Panc1 (cell line): ENCODE data around the gene AKAP13. TPM values are rescaled to one million over a fixed set of nuclear protein-coding genes. Genes with fewer than 3 reads are reported as not detected.

Experiments
- ATAC-seq: fragments of 200-7000 bp; cut with Tn5 transposase; 2 replicates; pipeline ENCODE4 v1.9.1; 2020; ENCODE audit warnings: mild to moderate bottlenecking, moderate library complexity
- BruUV-seq: library from RNA; stranded (reverse); fragments of 400-500 nt; replicated peaks from 2 replicates; lab custom pipeline; 2021; lab: Mats Ljungman, UMichigan
- CTCF ChIA-PET: fragments of 300-600 bp; sonication (Branson Sonifier 250); formaldehyde crosslinking; loops from one replicate; lab custom pipeline; 2022; ENCODE audit warnings: antibody characterized with exemption; lab: Charles Lee
- POLR2A ChIA-PET: fragments of 300-600 bp; sonication (Branson Sonifier 250); formaldehyde crosslinking; loops from one replicate; lab custom pipeline; 2022; ENCODE audit warnings: antibody characterized with exemption; lab: Charles Lee
- DNase-seq: peaks from one replicate; pipeline ENCODE4 v3.0.0-alpha.2; 2010; ENCODE audit warnings: low read depth, low spot score
- H3K27ac ChIP-seq: 2 replicates; pipeline ENCODE4 v1.5.1; 2011; ENCODE audit warnings: mild to moderate bottlenecking, low read length, inconsistent platforms
- H3K27me3 ChIP-seq: fragments of 200-500 bp; sonication (Bioruptor generic); 2 replicates; pipeline ENCODE4 v1.6.0; 2014; ENCODE audit warnings: low read length, inconsistent platforms; ENCODE audit not compliant: control insufficient read depth, insufficient read depth
- H3K36me3 ChIP-seq: fragments of 200-500 bp; sonication (Bioruptor generic); 2 replicates; pipeline ENCODE4 v1.5.1; 2014; ENCODE audit warnings: inconsistent platforms, mild to moderate bottlenecking, low read length, moderate library complexity; ENCODE audit not compliant: control insufficient read depth, insufficient read depth
- H3K4me1 ChIP-seq: 2 replicates; pipeline ENCODE4 v1.5.1; 2011; ENCODE audit warnings: inconsistent platforms, mild to moderate bottlenecking, low read length, moderate library complexity; ENCODE audit not compliant: control insufficient read depth, insufficient read depth
- H3K4me3 ChIP-seq, 2 experiments: 2 replicates each; pipeline ENCODE4 v1.5.1; 2011 to 2012; ENCODE audit warnings: low read depth in 2 of 2, low read length in 2 of 2, mild to moderate bottlenecking in 2 of 2, inconsistent platforms in 1 of 2, moderate library complexity in 1 of 2
- H3K9me3 ChIP-seq: fragments of 200-500 bp; sonication (Bioruptor generic); 2 replicates; pipeline ENCODE4 v1.5.1; 2014; ENCODE audit warnings: low read depth, mild to moderate bottlenecking, inconsistent platforms, low read length, moderate library complexity; ENCODE audit not compliant: control insufficient read depth, insufficient read depth
- POLR2AphosphoS5 ChIP-seq: IDR thresholded peaks from 2 replicates; pipeline ENCODE4 v1.6.1; 2012; ENCODE audit warnings: mild to moderate bottlenecking, low read depth, low read length, moderate library complexity
- SIN3A ChIP-seq: IDR thresholded peaks from 2 replicates; pipeline ENCODE4 v1.6.1; 2012; ENCODE audit warnings: low read depth, mild to moderate bottlenecking, low read length, moderate library complexity, borderline replicate concordance; ENCODE audit not compliant: insufficient read depth
- TCF7L2 ChIP-seq: IDR thresholded peaks from 2 replicates; pipeline ENCODE4 v1.6.1; 2011; ENCODE audit warnings: mild to moderate bottlenecking, low read depth, low read length, inconsistent platforms
- in situ Hi-C: cut with HindIII; loops from 2 replicates; pipeline ENCODE4 v1.10.0; 2016; ENCODE audit warnings: low sequenced_read_pairs, low pct_unique_long_range_greater_than_20kb
- intact Hi-C: fragments of 100-400 bp; cut with micrococcal nuclease; formaldehyde crosslinking; loops from one replicate; pipeline ENCODE4 v1.10.0; 2022; ENCODE audit not compliant: unreplicated experiment
- total RNA-seq: library from RNA; stranded (reverse); gene quantifications from one replicate; pipeline ENCODE4 v1.2.1, GENCODE V29; 2021; ENCODE audit not compliant: unreplicated experiment
- TF ChIP-seq, protein P1 (sequence below): fragments of 450-650 bp; IDR thresholded peaks from 2 replicates; pipeline ENCODE4 v1.5.1; 2017; ENCODE audit warnings: mild to moderate bottlenecking
- TF ChIP-seq, protein P2 (sequence below), 2 experiments: IDR thresholded peaks; 2 replicates each; pipeline ENCODE4 v1.6.1; 2011 to 2012; ENCODE audit warnings: low read depth in 2 of 2, control low read depth in 1 of 2, low read length in 1 of 2, mild to moderate bottlenecking in 1 of 2, moderate library complexity in 1 of 2; ENCODE audit not compliant: insufficient read depth in 1 of 2

AKAP13 gene
- total RNA-seq, 1 experiment from 2014 or later: 94.2 TPM

GRCh38 chr15:85691350-85692240 lies 311.2 kb downstream of the AKAP13 start:
- in situ Hi-C loops: no loop called here
- H3K9me3 ChIP-seq: no peaks in the 10 kb centered on the region
- no peak for TF ChIP-seq POLR2AphosphoS5
- no peak for TF ChIP-seq SIN3A
- TF ChIP-seq, protein P1, sequence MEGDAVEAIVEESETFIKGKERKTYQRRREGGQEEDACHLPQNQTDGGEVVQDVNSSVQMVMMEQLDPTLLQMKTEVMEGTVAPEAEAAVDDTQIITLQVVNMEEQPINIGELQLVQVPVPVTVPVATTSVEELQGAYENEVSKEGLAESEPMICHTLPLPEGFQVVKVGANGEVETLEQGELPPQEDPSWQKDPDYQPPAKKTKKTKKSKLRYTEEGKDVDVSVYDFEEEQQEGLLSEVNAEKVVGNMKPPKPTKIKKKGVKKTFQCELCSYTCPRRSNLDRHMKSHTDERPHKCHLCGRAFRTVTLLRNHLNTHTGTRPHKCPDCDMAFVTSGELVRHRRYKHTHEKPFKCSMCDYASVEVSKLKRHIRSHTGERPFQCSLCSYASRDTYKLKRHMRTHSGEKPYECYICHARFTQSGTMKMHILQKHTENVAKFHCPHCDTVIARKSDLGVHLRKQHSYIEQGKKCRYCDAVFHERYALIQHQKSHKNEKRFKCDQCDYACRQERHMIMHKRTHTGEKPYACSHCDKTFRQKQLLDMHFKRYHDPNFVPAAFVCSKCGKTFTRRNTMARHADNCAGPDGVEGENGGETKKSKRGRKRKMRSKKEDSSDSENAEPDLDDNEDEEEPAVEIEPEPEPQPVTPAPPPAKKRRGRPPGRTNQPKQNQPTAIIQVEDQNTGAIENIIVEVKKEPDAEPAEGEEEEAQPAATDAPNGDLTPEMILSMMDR: no peak
- TF ChIP-seq TCF7L2: no peak
- TF ChIP-seq, protein P2, sequence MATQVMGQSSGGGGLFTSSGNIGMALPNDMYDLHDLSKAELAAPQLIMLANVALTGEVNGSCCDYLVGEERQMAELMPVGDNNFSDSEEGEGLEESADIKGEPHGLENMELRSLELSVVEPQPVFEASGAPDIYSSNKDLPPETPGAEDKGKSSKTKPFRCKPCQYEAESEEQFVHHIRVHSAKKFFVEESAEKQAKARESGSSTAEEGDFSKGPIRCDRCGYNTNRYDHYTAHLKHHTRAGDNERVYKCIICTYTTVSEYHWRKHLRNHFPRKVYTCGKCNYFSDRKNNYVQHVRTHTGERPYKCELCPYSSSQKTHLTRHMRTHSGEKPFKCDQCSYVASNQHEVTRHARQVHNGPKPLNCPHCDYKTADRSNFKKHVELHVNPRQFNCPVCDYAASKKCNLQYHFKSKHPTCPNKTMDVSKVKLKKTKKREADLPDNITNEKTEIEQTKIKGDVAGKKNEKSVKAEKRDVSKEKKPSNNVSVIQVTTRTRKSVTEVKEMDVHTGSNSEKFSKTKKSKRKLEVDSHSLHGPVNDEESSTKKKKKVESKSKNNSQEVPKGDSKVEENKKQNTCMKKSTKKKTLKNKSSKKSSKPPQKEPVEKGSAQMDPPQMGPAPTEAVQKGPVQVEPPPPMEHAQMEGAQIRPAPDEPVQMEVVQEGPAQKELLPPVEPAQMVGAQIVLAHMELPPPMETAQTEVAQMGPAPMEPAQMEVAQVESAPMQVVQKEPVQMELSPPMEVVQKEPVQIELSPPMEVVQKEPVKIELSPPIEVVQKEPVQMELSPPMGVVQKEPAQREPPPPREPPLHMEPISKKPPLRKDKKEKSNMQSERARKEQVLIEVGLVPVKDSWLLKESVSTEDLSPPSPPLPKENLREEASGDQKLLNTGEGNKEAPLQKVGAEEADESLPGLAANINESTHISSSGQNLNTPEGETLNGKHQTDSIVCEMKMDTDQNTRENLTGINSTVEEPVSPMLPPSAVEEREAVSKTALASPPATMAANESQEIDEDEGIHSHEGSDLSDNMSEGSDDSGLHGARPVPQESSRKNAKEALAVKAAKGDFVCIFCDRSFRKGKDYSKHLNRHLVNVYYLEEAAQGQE (IDR thresholded peaks at IDR 0.05; ENCODE audit: insufficient read depth in 1 of 2, low read depth in 2 of 2, low read length in 1 of 2): no peak
- no peaks in the 10 kb centered on the region for H3K4me1 ChIP-seq
- peaks cover 8% of the 10 kb centered on the region for H3K36me3 ChIP-seq
- CTCF ChIA-PET: no interaction called here
- H3K27me3 ChIP-seq: no peaks in the 10 kb centered on the region
- POLR2A ChIA-PET: no interaction called here
- ATAC-seq (no peak), DNase-seq (no peak)
- no peak overlapping the region for H3K27ac ChIP-seq
- BruUV-seq: no TSS peak
- intact Hi-C loops: no loop called here
- no peak overlapping the region for H3K4me3 ChIP-seq

- no peak overlapping the region for H3K27ac ChIP-seq
- BruUV-seq: no TSS peak
- no peaks in the 10 kb centered on the region for H3K4me1 ChIP-seq
- ATAC-seq (no peak), DNase-seq (no peak)
- in situ Hi-C loops (no loop called here), intact Hi-C loops (no loop called here)
- no peaks in the 10 kb centered on the region for H3K27me3 ChIP-seq
- peaks cover 9% of the 10 kb centered on the region for H3K36me3 ChIP-seq
- H3K9me3 ChIP-seq: no peaks in the 10 kb centered on the region
- ChIA-PET CTCF (no interaction called here), POLR2A (no interaction called here)
- TF ChIP-seq TCF7L2 (no peak), POLR2AphosphoS5 (no peak), SIN3A (no peak)
- TF ChIP-seq, protein P1: no peak
- TF ChIP-seq, protein P2 (IDR thresholded peaks at IDR 0.05; ENCODE audit: insufficient read depth in 1 of 2, low read depth in 2 of 2, low read length in 1 of 2): no peak
- H3K4me3 ChIP-seq: no peak overlapping the region
Observed at GRCh38 chr15:85692321-85692720, 311.9 kb downstream of the AKAP13 start.
